ENCODE data around the gene MED29.

The MED29 gene

DNA sequence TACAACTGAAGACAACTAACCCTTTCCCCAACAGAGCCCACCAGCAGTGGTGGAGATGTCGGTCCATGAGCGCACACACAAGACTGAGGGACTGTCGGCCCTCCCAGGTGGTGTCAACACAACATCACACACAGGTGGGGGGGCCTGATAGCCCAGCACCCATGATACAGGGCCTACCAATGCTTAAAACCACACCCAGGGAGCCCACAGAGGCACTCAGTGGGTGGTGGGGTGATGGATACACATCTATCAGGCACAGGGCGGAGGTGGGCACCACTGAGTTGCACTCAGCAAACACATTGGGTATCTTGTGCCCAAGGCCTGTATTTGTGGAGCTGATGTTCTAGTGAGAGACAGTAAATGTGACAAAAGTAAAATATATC, 8.5 kb downstream of the MED29 start:
- DNase-seq: no peak

GRCh38 chr19:39400061-39400460, 8.9 kb downstream of the MED29 start:
- DNase-seq: no peak

DNA sequence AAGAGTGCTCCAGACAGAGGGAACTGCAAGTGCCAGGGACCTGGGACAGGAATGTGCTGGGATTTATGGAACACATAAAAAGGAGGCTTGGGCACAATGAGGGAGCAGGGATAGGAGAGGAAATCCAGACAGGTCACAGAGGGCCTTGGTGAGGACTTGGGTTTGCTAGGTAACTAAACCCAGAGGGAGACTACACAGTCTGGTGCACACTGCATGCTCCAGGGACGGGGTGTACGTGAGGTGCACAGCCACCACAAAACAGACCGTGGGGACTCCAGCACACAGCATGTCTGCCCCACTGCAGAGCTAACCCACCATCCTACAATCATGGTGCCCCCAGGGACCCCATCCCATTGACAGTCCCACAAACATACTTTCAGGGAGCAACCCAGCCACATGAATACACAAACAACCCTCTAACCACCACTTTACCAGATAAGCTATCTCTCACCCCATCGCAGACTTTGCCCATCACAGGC, 9.9 kb downstream of the MED29 start:
- DNase-seq: no peak

DNA sequence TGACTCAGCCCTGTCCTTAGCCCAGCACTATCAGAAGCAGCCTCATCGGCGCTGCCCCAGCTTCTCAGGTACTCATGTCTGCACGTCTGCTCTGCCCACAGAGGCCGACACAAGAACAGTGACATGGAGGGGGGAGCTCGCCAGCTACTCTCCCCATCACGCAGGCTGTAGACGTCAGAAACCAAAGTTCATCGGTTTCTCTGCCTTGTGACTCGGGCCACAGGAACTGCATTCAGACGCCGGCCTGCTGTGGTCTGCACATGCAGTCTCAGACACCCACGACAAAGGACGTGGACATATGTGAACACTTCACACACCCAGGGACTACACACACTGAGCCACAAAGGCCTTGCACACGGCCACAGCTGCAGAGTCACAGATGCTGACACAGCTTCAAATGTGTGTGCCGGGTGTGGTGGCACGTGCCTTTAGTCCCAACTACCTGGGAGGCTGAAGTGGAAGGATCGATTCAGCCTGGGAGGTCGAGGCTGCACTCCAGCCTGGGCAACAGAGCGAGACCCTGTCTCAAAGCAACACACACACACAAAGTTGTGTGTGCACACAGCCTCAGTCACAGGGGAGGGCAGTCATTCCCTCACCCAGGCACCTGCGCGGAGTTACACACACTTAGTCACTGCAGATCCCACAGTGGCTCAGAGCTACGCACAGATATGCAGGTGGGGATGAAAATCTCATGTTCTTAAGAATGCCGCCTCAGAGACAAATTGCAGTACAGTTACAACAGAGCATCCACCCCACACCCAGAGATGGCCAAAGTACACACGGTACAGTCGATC, 10.6 kb downstream of the MED29 start:
- DNase-seq: peak; percentile 76

GRCh38 chr19:39402346-39403300, 11.4 kb downstream of the MED29 start:
- peak; percentile 90 for DNase-seq

DNA sequence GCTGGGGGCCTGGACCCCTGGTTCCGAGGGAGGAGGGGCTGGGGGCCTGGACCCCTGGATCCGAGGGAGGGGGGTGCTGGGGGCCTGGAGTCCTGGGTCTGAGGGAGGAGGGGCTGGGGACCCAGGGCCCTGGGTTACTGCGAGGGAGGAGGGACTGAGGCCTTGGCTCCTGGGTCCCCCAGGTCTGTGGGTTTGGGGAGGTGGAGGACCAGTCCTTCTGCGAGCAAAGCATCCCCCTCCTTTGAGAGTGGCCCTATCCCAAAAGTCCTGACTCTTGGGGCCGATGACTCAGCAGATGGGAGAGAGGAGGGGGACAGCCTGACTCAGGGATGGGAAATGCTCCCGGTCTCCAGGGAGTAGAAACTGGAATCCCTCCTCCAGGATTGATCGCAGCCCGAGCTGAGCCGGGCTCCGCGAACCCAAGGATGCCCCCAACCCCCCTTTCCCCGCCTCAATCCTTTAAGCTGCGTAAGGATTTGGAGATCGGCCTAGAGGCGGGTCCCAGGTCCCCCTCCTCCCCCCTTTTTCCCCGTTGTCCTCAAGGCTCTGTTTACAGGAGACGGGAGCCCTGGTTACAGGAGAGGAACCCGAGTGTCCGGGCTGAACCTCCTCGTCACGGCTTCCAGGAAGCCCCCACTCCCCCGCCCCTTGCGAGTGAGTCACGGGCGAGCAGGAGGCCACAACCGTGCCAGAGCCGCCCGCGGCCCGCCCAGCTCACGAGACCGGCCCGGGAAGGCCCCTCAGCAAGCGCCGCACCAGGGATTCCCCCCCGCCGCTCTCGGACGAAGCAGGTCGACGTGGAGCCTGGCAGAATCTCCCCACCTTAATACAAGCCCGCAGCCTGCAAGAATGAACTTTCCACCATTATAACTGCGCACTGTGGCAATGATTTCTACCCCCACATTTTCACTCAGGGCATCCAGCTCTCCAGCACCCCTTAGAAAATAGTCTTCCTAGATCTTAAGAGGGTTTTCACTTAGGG, 12.4 kb downstream of the MED29 start:
- peak; percentile 89 for DNase-seq

- DNase-seq: no peak
Measured at GRCh38 chr19:39405261-39405957, 14.2 kb downstream of the MED29 start.

DNA sequence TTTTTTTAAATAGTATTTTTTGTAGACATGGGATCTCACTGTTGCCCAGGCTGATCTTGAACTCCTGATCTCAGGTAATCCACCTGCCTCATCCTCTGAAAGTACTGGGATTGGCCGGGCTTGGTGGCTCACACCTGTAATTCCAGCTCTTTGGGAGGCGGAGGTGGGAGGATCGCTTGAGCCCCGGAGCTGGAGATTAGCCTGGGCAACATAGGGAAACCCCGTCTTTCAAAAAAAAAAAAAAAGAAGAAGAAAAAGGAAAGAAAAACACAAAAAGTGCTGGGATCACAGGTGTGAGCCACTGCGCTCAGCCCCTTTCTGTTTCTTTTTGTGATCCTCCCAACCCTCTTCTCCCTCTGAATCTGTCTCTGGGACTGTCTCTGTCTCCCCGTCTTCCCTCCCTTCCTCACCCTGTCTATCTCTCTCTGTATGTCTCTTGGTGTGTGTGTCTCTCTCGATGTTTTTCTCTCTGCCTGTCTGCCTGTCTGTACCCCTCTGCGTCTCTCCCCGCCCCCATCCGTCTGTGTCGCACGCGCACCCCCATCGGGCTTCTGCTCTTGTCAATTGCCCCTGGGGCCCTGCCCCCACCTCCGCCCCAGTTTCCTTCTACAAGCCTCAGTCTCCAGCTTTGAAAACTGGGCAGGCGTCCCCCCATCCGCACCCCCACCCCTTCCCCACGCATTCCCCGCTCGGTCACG, 14.9 kb downstream of the MED29 start:
- no peak for DNase-seq

- DNase-seq: peak; percentile 87
Measured at GRCh38 chr19:39406656-39407409, 15.7 kb downstream of the MED29 start, which contains the start of gene ZFP36. Gene ZFP36 (plus strand): TSS chr19:39406847. CDS start chr19:39406905, 58 bp downstream.

- peak; percentile 70 for DNase-seq
Measured at GRCh38 chr19:39407410-39407659, 16.2 kb downstream of the MED29 start.

DNA sequence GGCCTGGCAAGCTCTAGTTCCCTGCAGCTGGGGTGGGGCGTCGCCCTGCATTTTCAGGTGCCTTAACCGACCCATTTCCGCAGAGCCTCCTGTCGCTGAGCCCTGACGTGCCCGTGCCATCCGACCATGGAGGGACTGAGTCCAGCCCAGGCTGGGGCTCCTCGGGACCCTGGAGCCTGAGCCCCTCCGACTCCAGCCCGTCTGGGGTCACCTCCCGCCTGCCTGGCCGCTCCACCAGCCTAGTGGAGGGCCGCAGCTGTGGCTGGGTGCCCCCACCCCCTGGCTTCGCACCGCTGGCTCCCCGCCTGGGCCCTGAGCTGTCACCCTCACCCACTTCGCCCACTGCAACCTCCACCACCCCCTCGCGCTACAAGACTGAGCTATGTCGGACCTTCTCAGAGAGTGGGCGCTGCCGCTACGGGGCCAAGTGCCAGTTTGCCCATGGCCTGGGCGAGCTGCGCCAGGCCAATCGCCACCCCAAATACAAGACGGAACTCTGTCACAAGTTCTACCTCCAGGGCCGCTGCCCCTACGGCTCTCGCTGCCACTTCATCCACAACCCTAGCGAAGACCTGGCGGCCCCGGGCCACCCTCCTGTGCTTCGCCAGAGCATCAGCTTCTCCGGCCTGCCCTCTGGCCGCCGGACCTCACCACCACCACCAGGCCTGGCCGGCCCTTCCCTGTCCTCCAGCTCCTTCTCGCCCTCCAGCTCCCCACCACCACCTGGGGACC, 16.6 kb downstream of the MED29 start:
- DNase-seq: no peak

GRCh38 chr19:39408392-39409207, 17.4 kb downstream of the MED29 start:
- DNase-seq: no peak

GRCh38 chr19:39409208-39410016, 18.2 kb downstream of the MED29 start:
- peak; percentile 73 for DNase-seq

DNA sequence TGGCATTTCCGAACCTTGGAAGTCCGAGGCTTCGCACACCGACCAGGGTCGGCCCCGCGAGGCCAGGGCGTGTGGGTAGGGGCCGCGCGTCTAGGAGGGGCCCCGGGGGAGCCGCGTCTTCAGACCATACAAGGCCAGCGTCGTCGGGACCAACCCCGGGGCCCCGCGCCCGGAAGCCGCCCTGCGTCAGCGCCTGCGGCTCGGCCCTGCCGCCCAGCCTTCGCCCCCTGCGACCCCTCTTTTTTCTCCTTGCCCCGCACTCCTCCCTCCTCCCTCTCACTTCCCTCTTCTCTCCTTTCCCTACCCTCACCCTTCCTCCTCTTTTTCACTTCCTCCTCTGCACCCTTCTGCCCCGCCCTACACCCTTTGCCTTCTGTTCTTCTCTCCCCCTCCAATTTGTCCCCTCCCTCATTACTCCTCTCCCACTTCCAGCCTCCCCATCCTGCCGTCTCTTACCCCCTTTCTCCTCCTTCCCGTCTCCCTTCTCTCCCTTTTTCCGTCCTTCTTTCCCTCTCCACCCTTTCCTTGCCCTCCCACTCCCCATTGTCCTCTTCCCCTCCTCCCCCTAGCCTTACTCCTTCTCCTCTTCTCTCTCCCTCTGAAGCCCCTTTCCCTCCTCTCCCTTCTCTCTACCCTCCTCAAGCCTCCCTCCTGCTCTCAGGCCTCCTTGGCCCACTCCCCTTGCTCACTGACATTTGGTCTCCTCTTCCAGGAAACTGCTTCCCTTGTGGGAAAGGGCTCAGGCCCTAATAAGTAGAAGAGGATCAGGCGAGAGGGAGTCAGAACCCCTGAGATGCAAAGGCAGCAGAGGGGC, 19.0 kb downstream of the MED29 start:
- DNase-seq: peak; percentile 71

DNA sequence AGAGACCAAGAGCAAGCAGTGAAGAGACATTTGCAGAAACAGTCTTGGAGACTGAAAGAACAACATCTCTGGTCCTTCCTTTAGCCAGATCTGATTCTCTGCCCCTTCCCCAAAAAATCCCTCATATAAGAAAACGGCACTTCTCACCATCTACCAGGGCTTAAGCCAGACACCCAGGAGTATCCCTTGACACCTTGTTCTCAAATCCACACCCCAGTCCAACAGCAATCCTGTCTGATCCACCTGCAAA, 19.6 kb downstream of the MED29 start:
- no peak for DNase-seq

DNA sequence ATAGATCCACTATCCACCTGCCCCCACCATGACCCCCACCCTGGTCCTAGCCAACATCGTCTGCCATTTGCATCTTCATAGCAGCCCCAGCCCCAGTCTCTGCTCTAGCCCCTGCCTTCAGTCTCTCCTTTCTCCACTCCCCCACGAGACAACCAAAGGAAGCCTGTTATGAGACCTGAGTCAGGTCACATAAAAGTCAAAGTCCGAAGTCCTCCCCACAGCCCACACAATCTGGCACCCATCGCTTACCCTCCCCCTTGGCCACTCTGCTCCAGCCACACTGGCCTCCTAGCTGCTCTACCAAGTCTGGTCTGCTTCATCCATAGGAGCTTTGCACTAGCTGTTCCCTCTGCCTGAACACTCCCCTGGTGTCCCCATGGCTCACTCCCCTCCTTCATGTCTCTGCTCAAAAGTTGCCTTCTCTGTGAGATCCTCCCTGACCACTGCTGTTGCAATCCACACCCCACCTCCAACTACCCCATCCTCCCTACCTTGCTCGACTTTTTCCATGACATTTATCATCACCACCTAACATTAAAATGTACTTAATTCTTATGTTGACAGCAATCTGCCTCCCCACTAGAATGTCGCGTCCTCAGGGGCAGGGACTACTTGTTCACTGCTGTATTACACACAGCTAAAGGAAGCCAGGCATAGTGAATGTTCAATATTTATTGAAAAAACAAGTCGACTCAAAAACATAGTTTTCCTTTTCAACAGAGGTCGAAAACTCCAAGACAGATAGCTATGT, 20.1 kb downstream of the MED29 start:
- peak; percentile 25 for DNase-seq

DNA sequence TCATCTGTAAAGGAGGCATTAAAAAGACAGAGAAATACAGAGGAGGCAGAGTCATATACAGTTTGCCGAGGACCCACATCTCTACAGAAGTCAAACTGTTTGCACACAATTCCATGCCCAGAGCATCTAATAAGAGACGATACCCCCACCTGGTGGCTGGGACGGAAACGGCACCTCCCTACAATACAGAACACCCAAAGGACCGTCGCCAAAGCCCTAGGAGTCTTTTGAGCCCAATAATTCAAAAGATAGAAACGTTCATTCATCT, 20.6 kb downstream of the MED29 start:
- DNase-seq: peak; percentile 92
